ENCODE results near the gene KIRREL3.

KIRREL3 gene

GRCh38 chr11:126479178-126479930, 521.2 kb downstream of the KIRREL3 start:
- DNase-seq: no peak

GRCh38 chr11:126478466-126478865, 522.1 kb downstream of the KIRREL3 start:
- DNase-seq: no peak

- no peak for DNase-seq
These were observed 522.9 kb downstream of the KIRREL3 start for GRCh38 chr11:126477535-126478305.

GRCh38 chr11:126476977-126477376, 523.6 kb downstream of the KIRREL3 start:
- no peak for DNase-seq

GRCh38 chr11:126476266-126476924, 524.2 kb downstream of the KIRREL3 start:
- no peak for DNase-seq

- no peak for DNase-seq
These were observed 525.3 kb downstream of the KIRREL3 start for GRCh38 chr11:126475014-126475991.

- DNase-seq: no peak
These were observed 526.4 kb downstream of the KIRREL3 start for GRCh38 chr11:126474220-126474619.

GRCh38 chr11:126473269-126473668, 527.3 kb downstream of the KIRREL3 start:
- no peak for DNase-seq

GRCh38 chr11:126469311-126469710, 531.3 kb downstream of the KIRREL3 start:
- DNase-seq: no peak

- no peak for DNase-seq
These were observed 532.5 kb downstream of the KIRREL3 start for GRCh38 chr11:126468102-126468521.

GRCh38 chr11:126467471-126467870, 533.1 kb downstream of the KIRREL3 start:
- DNase-seq: no peak

GRCh38 chr11:126467046-126467370, 533.6 kb downstream of the KIRREL3 start:
- DNase-seq: no peak

GRCh38 chr11:126466236-126467045, 534.1 kb downstream of the KIRREL3 start:
- no peak for DNase-seq

- no peak for DNase-seq
These were observed 534.9 kb downstream of the KIRREL3 start for GRCh38 chr11:126465573-126466188.

GRCh38 chr11:126464796-126465195, 535.8 kb downstream of the KIRREL3 start:
- DNase-seq: no peak

- DNase-seq: no peak
These were observed 538.1 kb downstream of the KIRREL3 start for GRCh38 chr11:126462422-126462821.

GRCh38 chr11:126461996-126462395, 538.6 kb downstream of the KIRREL3 start:
- DNase-seq: no peak

- no peak for DNase-seq
These were observed 539.5 kb downstream of the KIRREL3 start for GRCh38 chr11:126461096-126461440.

GRCh38 chr11:126460417-126461095, 540.0 kb downstream of the KIRREL3 start:
- no peak for DNase-seq

- no peak for DNase-seq
These were observed 540.8 kb downstream of the KIRREL3 start for GRCh38 chr11:126459691-126460281.

All from islet precursor cell (in vitro differentiated cells).